ENCODE results near the gene CD300A.

The CD300A gene
- total RNA-seq: 2.0 to 25.8 (median 4.9) reads per million in 9 experiments

DNA sequence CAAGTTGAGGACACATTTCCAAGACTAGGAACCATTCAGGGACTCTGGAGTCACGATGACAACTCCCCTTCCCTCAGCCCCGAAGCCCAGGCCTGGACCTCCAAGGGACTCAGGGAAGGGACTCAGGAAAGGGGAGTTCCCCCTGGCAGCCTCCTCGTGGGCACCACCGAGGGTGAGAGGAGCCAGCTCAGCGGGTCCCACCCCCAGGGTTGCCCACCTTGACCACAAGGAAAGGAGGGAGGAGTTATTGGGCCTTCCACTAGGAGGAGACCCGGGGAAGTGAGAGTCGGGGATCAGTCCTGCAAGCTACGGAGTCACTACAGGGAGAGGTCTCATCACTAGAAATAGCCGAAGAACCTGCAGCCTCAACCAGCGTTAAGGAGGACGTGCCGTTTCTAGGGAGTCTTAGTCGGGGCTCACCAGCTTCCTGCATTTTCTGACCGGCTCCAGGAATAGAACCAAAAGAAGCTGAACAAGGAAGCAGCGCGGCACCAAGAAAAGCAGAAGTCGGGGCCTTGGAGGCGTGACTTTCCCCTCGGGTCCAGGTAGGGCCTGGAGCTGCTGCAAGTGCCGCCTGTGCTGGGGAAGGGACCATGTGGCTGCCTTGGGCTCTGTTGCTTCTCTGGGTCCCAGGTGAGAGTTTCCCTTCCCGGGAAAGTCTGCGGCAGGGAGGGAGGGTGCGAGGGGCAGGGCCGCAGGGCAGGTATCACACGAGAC lies at the start of gene CD300A:
CD300A (plus strand) TSS at position 524 of the 717 bp plus-strand sequence; CDS start at position 594, 70 bp downstream.
- DNase-seq (no peak), ATAC-seq (replicated peaks) (no peak)
- H3K27ac Mint-ChIP-seq: no peak within 1 kb of the TSS

DNA sequence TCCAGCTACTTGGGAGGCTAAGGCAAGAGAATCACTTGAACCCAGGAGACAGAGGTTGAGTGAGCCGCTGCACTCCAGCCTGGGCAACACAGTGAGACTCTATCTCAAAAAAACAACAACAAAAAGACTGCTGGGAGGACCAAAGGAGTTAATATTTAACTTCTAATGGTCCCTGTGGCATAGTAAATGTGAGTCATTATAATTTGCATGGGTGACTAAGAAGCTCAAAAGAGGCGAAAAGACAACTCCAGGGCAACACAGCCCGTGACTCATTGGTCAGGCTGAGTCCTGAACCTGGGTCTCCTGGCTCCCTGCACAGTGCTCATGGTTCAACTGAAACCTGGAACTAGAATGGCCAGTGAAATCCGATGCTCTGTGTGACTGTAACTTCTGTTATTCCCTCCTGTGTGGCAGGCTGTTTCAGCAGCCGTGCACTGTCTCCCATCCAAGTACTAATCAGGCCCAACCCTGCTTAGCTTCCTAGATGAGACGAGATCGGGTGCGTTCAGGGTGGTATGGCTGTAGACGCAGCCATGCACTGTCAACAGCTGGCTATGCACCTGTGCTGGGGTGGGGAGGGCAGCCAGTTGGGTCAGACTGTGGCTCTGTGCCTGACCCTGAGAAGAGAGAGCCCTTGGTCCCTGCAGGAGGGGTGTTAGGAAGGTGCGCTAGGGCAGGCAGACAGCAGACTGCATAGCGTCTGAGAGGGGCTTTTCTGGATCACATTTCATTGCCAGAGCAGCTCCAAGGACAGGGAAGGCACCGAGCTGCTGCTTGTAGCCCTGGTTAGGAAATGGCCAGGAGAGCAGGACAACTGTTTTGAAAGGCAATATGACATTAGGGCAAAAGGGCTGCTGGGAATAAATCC lies 49.0 kb upstream of the CD300A start:
- Mint-ChIP-seq H3K27ac (no peak overlapping the region), H3K9me3 (no peaks in the 10 kb centered on the region), H3K4me1 (ENCODE audit: low read depth in 2 of 2) (no peaks in the 10 kb centered on the region), H3K27me3 (peaks cover 16 to 51% of the 10 kb centered on the region in 2 donors), H3K4me3 (no peak overlapping the region), H3K36me3 (ENCODE audit: insufficient read depth) (peaks cover 3% of the 10 kb centered on the region)
- ATAC-seq (replicated peaks) (no peak), DNase-seq (no peak)

More for the DNA sequence above, at the start of gene CD300A:
- H3K36me3 Mint-ChIP-seq (ENCODE audit: insufficient read depth): peaks cover 20% of the 10 kb centered on the region
- H3K4me3 Mint-ChIP-seq: no peak within 1 kb of the TSS
- no peaks in the 10 kb centered on the region for H3K9me3 Mint-ChIP-seq
- peaks cover 34 to 51% of the 10 kb centered on the region in 2 donors for H3K4me1 Mint-ChIP-seq (ENCODE audit: low read depth in 2 of 2)
- H3K27me3 Mint-ChIP-seq: no peaks in the 10 kb centered on the region

DNA sequence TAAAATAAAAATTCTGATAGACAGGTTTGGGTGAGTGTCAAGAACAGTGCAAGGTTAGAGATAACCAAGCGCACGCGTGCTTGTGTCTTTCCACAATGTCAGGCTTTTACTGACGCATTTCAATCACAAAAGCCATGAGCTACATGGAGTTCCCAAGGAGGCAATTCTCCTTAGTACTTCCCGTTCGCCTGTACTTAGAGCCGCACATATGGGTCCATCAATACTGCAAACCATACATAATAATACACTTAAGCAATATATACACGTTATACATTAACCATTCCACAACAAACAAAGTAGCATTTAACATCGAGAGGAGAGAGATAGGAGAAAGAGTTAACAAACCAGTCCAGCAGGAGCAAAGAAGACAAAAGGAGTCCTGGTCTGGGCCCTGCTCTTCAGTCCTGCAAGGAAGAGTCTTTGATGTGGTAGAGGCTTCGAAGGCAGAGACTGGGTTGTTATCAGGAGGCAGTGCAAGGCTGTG lies 46.5 kb upstream of the CD300A start:
- no peak for DNase-seq
- Mint-ChIP-seq H3K36me3 (ENCODE audit: insufficient read depth) (peaks cover 3% of the 10 kb centered on the region), H3K4me3 (no peak overlapping the region), H3K9me3 (no peaks in the 10 kb centered on the region), H3K27me3 (peaks cover 21 to 60% of the 10 kb centered on the region in 2 donors), H3K27ac (no peak overlapping the region), H3K4me1 (ENCODE audit: low read depth in 2 of 2) (no peaks in the 10 kb centered on the region)
- ATAC-seq (replicated peaks): no peak

DNA sequence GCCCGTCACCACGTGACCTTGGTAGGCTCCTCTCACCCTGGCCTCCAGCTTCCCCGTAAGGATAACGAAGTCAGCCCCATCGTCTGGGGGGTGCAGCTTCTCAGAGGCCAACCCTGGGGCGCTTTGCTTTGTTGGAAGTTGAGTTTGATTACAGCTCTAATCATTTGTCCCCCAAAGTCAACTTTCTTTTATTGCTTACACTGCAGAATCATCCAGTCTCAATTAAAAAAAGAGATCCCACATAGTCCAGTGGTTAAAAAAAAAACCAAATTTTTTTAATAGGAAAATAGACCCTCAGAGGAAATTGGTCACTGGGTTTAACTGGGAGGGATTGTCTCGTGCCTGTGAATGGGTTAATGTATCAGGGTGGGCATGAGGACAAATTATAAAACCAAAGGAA lies 42.3 kb upstream of the CD300A start:
- no peaks in the 10 kb centered on the region for H3K9me3 Mint-ChIP-seq
- no peak for ATAC-seq (replicated peaks)
- H3K27me3 Mint-ChIP-seq: peaks cover 25 to 69% of the 10 kb centered on the region in 2 donors
- no peak overlapping the region for H3K27ac Mint-ChIP-seq
- no peak for DNase-seq
- no peaks in the 10 kb centered on the region for H3K4me1 Mint-ChIP-seq (ENCODE audit: low read depth in 2 of 2)
- H3K36me3 Mint-ChIP-seq (ENCODE audit: insufficient read depth): peaks cover 3% of the 10 kb centered on the region
- no peak overlapping the region for H3K4me3 Mint-ChIP-seq

DNA sequence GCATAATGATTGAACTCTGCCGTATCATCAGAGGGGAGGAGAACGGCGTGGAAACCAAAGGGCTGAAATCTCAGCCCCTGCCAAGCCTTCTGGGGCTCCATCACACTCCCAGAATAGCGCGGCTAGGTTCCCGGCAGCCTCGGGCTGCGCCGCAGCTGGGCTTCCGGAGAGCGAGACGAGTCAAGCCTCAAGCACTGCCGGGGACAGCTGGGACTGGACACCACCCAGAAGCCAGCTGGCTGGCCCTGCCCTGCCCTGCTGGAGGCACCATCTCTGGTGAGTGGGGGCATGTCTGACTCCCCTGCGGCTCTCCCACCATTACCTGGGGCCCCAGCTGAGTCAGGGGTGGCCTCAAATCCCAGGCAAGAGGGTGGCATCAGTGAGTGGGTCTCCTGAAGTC lies 41.8 kb upstream of the CD300A start:
- H3K27me3 Mint-ChIP-seq: peaks cover 27 to 68% of the 10 kb centered on the region in 2 donors
- no peak for DNase-seq
- no peak overlapping the region for H3K4me3 Mint-ChIP-seq
- no peak for ATAC-seq (replicated peaks)
- H3K27ac Mint-ChIP-seq: no peak overlapping the region
- no peaks in the 10 kb centered on the region for H3K36me3 Mint-ChIP-seq (ENCODE audit: insufficient read depth)
- no peaks in the 10 kb centered on the region for H3K4me1 Mint-ChIP-seq (ENCODE audit: low read depth in 2 of 2)
- H3K9me3 Mint-ChIP-seq: no peaks in the 10 kb centered on the region

DNA sequence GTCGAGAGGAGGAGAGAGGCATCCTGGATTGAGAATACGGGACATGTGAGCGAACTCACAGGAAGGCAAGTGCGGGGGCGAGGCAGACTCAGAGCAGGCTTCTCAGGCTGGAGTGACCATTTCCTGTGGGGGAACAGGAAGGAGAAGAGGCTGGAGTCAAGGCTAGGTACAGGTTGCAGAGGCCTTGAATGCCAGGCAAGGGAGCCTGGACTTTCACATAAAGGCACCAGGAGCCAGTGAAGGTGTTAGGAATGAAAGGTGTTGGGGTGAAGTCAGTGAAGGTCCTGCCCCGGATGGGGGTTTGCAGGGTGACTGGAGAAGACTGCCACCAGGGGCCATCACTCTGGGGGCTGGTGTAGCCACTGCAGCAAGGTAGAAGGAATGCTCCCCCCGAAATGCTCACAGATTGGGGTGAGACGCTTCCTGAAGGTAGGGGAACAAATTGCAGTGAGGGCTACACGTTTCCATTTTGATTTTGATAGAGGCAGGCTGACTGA lies 39.8 kb upstream of the CD300A start:
- ATAC-seq (replicated peaks) (no peak), DNase-seq (no peak)
- H3K4me1 Mint-ChIP-seq (ENCODE audit: low read depth in 2 of 2): peaks cover 3 to 5% of the 10 kb centered on the region in 2 donors
- no peaks in the 10 kb centered on the region for H3K36me3 Mint-ChIP-seq (ENCODE audit: insufficient read depth)
- peaks cover 36 to 78% of the 10 kb centered on the region in 2 donors for H3K27me3 Mint-ChIP-seq
- no peaks in the 10 kb centered on the region for H3K9me3 Mint-ChIP-seq
- no peak overlapping the region for H3K4me3 Mint-ChIP-seq
- no peak overlapping the region for H3K27ac Mint-ChIP-seq

DNA sequence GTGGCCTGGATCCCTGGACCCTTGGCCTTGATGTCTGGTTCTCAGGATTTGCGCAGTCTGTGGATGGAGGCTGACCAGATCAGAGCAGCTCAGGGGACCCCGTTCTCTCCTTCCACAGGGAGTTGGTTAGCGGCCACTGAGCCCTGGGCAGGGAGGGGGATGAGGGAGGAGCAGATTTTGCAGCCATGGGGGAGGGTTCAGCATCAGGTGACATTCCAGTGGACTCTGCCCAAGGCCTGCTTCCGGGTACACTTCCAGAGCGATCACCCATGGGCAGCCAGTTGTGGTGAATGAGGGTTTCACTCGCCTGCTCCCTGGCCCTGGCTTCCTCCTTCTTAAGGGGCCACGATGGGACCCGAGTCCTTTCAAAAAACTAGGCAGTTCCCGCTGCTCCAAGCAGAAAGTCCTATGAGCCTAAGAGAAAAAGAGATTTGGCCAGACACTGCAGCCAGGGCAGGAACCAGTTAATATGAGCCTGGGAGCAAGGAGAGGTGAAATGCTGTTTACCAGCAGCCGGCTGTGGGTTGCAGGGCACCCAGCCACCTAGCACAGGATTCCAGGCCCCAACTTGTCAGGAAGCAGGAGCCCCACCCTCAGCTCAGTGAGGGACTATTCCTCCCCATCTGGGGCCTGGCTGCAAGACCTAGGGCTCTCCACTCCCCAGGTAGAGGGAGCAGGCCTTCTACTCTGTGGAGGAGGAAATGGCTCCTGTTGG lies 39.2 kb upstream of the CD300A start:
- Mint-ChIP-seq H3K36me3 (ENCODE audit: insufficient read depth) (no peaks in the 10 kb centered on the region), H3K4me1 (ENCODE audit: low read depth in 2 of 2) (peaks cover 3 to 5% of the 10 kb centered on the region in 2 donors), H3K9me3 (no peaks in the 10 kb centered on the region), H3K27ac (no peak overlapping the region), H3K27me3 (peaks cover 39 to 78% of the 10 kb centered on the region in 2 donors), H3K4me3 (no peak overlapping the region)
- DNase-seq: no peak
- no peak for ATAC-seq (replicated peaks)

DNA sequence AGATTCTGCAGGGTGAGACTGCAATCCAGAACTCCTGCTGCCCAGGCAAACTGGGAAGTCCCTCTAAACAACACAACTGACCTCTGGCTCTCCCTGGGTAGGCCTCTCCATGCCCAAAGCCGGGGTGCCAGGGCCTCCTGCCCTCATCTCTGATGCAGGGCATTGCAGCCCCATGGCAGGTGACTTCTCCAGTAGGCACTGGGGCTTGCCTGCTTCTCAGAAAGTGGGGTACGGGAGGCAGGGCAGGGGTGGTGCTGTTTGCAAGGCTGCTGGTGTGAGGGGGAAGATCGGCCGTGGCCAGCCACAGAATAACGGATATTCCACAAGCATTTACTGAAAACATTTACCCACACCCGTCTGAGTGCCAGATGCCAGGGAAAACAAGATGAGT lies 38.7 kb upstream of the CD300A start:
- DNase-seq (no peak), ATAC-seq (replicated peaks) (no peak)
- no peaks in the 10 kb centered on the region for H3K9me3 Mint-ChIP-seq
- H3K27me3 Mint-ChIP-seq: peaks cover 34 to 75% of the 10 kb centered on the region in 2 donors
- peaks cover under 1% of the 10 kb centered on the region for H3K36me3 Mint-ChIP-seq (ENCODE audit: insufficient read depth)
- no peak overlapping the region for H3K4me3 Mint-ChIP-seq
- peaks cover 3 to 5% of the 10 kb centered on the region in 2 donors for H3K4me1 Mint-ChIP-seq (ENCODE audit: low read depth in 2 of 2)
- no peak overlapping the region for H3K27ac Mint-ChIP-seq

DNA sequence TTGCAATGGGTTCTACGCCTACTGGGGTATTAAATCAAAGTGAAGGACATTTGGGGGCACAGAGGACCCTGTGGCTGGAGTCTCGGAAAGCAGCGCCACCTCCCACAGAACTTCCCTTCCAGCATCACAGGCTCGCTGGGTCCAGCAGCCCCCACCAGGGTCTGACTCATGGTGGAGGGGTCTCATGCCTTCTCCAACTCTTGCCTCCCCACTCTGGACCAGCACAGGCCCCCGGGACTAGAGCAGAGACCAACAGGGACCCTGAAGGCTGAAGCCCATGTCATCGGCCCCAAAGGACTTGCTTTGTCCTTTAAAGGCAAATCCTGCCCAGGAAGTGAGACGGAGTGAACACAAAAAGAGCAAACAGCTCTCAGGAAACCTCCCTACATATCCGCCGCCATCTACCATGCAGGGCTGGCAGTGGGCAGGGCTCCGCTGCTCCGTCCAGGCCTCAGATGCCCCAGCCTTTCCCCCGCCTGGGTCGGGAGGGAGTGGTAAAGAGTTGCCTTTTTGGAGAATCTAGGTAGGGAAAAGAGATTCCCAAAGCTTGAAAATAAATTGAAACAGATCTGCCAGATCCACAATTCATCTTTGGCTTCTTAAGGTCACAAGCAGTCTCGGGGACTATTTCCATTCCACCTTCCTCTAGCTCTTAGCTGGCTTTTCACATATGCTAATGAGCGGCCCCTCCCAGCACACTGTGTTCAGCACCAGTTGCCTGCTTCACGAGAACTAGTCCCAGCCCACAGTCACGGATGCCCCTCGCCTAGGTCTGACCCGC lies 36.6 kb upstream of the CD300A start:
- Mint-ChIP-seq H3K9me3 (no peaks in the 10 kb centered on the region), H3K4me3 (peak overlapping the region; percentile 36 to 76), H3K4me1 (ENCODE audit: low read depth in 2 of 2) (peaks cover 3 to 5% of the 10 kb centered on the region in 2 donors), H3K36me3 (ENCODE audit: insufficient read depth) (peaks cover 7% of the 10 kb centered on the region), H3K27ac (no peak overlapping the region), H3K27me3 (peaks cover 40 to 78% of the 10 kb centered on the region in 2 donors)
- no peak for DNase-seq
- ATAC-seq (replicated peaks): no peak

DNA sequence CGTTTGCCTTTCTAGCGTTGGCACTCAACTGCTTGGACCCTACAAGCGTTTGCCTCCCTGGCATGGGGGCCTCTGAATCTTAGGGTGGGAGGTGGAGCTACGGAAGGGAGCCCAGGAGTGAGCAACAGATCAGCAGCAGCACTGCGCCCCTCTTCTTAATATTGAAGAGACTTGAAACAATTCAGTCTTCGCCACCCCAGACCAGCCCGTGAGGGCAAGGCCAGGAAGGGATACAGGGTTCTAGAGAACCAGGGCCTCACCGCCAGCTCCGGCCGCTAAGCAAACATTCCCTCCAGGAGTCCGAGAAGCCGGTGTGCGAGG lies 36.1 kb upstream of the CD300A start:
- H3K27ac Mint-ChIP-seq: no peak overlapping the region
- peaks cover 37 to 77% of the 10 kb centered on the region in 2 donors for H3K27me3 Mint-ChIP-seq
- no peak for DNase-seq
- peaks cover 7% of the 10 kb centered on the region for H3K36me3 Mint-ChIP-seq (ENCODE audit: insufficient read depth)
- peaks cover 3 to 5% of the 10 kb centered on the region in 2 donors for H3K4me1 Mint-ChIP-seq (ENCODE audit: low read depth in 2 of 2)
- H3K4me3 Mint-ChIP-seq: peak overlapping the region; percentile 36 to 76
- ATAC-seq (replicated peaks): no peak
- H3K9me3 Mint-ChIP-seq: no peaks in the 10 kb centered on the region

DNA sequence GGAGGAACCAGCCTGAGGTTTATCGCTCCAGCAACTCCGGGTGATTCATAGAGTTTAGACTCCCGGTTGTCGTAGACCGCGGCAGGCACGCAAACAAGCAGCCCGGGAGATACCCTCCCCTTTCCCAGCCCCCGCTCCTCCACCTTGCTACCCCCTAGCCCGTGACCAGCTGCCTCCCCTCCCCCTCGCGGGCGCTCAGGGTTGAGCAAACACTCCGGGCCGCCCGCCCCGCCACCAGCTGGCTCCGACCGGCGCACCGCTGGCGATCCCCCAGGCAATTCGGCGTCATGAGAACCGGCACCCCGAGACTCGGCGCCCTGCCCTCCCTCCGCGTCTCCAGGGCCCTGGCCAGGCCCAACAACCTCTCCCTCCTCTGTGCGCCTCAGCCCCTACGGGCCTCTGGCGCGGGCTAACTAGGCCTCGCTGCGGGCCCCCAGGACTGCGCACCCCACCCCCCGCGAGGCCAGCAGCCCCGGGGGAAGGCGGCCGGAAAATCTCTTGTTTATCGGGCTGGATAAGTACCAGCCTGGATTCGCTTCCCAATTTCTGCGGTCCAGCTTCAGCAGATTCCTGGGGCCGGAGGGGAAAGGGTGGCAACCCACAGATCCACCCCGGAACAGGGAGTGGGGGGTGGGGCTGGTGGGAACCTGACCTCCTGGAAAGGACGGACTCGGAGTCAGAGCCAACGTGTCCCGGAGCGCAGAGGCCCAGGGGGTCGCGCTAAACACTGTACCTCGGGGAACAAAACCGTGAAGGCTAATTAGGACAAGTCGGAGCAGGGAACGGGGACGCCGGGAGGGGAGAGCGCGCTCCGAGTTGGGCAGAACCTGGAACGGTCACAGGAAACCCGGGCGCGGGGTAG lies 35.5 kb upstream of the CD300A start:
- DNase-seq (no peak), ATAC-seq (replicated peaks) (peak; percentile 23)
- peak overlapping the region; percentile 74 to 76 for H3K4me3 Mint-ChIP-seq
- H3K27ac Mint-ChIP-seq: no peak overlapping the region
- peaks cover 7% of the 10 kb centered on the region for H3K36me3 Mint-ChIP-seq (ENCODE audit: insufficient read depth)
- H3K4me1 Mint-ChIP-seq (ENCODE audit: low read depth in 2 of 2): peaks cover 3 to 5% of the 10 kb centered on the region in 2 donors
- peaks cover 40 to 77% of the 10 kb centered on the region in 2 donors for H3K27me3 Mint-ChIP-seq
- H3K9me3 Mint-ChIP-seq: no peaks in the 10 kb centered on the region

Measured in effector memory CD8-positive, alpha-beta T cell (primary cell).